ENCODE data around the gene CS.
"Not testable (repeated sequence)": the region's sequence is repeated elsewhere in the genome, so short reads cannot be mapped to it uniquely, and the experiment has no call there.

Gene CS

DNA sequence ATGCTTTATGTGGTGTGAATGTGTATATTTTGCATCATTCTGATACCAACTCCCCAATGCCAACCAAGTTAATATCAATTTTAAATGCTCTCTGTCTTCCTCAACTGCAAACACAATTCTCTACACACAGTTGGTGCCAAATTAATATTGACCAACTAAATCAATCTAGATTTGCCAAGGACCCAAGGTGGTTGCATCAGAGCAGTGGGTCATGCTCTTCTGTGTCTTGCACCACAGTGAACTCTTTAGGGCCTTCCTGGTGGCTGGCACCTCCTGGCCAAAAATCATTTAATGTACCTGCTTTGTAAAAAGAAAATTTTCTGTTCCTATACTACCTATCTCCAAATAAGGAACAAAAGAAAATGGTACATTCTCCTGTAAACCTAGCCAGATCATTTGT lies 19.3 kb downstream of the CS start:
- Histone ChIP-seq H3K4me3 (replicated peaks; ENCODE audit: insufficient read depth, low read length) (no peak overlapping the region), H3K27me3 (ENCODE audit: insufficient read depth, poor library complexity, severe bottlenecking) (no peaks in the 10 kb centered on the region), H3K27ac (replicated peaks) (no peak overlapping the region)
- no peak for TF ChIP-seq SPI1 (IDR thresholded peaks at IDR 0.05; ENCODE audit: borderline replicate concordance, low read depth)
- TF ChIP-seq, protein P1, sequence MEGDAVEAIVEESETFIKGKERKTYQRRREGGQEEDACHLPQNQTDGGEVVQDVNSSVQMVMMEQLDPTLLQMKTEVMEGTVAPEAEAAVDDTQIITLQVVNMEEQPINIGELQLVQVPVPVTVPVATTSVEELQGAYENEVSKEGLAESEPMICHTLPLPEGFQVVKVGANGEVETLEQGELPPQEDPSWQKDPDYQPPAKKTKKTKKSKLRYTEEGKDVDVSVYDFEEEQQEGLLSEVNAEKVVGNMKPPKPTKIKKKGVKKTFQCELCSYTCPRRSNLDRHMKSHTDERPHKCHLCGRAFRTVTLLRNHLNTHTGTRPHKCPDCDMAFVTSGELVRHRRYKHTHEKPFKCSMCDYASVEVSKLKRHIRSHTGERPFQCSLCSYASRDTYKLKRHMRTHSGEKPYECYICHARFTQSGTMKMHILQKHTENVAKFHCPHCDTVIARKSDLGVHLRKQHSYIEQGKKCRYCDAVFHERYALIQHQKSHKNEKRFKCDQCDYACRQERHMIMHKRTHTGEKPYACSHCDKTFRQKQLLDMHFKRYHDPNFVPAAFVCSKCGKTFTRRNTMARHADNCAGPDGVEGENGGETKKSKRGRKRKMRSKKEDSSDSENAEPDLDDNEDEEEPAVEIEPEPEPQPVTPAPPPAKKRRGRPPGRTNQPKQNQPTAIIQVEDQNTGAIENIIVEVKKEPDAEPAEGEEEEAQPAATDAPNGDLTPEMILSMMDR (IDR thresholded peaks at IDR 0.05; ENCODE audit: insufficient read depth, low read length): no peak
- no peak for DNase-seq (ENCODE audit: low read depth in 1 of 2, low spot score in 1 of 2)

DNA sequence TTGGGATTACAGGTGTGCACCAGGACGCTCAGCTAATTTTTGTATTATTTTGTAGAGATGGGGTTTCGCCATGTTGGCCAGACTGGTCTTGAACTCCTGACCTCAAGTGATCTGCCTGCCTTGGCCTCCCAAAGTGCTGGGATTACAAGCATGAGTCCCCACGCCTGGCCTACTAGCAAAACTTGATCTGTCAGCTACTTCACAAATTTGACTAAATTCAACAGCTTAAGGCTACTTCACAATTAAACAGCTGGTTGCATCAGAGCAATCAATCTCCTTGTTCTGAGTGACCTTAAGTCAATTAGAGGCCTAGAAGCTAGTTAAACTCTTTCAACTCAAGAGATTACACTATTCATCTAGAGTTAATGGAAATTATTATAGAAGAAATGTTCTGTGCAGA lies 21.2 kb downstream of the CS start:
- TF ChIP-seq, protein P1 (IDR thresholded peaks at IDR 0.05; ENCODE audit: insufficient read depth, low read length): no peak
- no peak for TF ChIP-seq POLR2AphosphoS5 (IDR thresholded peaks at IDR 0.05; ENCODE audit: low read depth)
- no peaks in the 10 kb centered on the region for H3K27me3 ChIP-seq (ENCODE audit: insufficient read depth, poor library complexity, severe bottlenecking)
- no peak for DNase-seq (ENCODE audit: low read depth in 1 of 2, low spot score in 1 of 2)

DNA sequence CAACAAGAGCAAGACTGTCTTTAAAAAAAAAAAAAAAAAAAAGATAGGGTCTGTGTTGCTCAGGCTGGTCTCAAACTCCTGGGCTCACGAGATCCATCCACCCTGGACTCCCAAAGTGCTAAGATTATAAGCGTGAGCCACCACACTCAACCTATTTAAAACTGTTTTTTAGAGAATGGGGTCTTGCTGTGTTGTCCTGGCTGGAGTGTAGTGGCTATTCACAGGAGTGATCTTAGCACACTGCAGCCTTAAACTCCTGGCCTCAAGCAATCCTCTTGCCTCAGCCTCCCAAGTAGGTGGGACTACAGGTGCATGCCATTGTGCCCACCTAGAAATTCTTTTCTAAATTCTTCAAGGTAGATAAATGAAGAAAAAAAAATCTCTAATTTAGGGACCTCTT lies 25.8 kb downstream of the CS start:
- Histone ChIP-seq H3K27ac (replicated peaks) (no peak overlapping the region), H3K4me3 (replicated peaks; ENCODE audit: insufficient read depth, low read length) (no peak overlapping the region), H3K27me3 (ENCODE audit: insufficient read depth, poor library complexity, severe bottlenecking) (no peaks in the 10 kb centered on the region)
- TF ChIP-seq, protein P2, sequence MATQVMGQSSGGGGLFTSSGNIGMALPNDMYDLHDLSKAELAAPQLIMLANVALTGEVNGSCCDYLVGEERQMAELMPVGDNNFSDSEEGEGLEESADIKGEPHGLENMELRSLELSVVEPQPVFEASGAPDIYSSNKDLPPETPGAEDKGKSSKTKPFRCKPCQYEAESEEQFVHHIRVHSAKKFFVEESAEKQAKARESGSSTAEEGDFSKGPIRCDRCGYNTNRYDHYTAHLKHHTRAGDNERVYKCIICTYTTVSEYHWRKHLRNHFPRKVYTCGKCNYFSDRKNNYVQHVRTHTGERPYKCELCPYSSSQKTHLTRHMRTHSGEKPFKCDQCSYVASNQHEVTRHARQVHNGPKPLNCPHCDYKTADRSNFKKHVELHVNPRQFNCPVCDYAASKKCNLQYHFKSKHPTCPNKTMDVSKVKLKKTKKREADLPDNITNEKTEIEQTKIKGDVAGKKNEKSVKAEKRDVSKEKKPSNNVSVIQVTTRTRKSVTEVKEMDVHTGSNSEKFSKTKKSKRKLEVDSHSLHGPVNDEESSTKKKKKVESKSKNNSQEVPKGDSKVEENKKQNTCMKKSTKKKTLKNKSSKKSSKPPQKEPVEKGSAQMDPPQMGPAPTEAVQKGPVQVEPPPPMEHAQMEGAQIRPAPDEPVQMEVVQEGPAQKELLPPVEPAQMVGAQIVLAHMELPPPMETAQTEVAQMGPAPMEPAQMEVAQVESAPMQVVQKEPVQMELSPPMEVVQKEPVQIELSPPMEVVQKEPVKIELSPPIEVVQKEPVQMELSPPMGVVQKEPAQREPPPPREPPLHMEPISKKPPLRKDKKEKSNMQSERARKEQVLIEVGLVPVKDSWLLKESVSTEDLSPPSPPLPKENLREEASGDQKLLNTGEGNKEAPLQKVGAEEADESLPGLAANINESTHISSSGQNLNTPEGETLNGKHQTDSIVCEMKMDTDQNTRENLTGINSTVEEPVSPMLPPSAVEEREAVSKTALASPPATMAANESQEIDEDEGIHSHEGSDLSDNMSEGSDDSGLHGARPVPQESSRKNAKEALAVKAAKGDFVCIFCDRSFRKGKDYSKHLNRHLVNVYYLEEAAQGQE (IDR thresholded peaks at IDR 0.05; ENCODE audit: insufficient replicate concordance, low read depth): no peak
- TF ChIP-seq POLR2AphosphoS5 (IDR thresholded peaks at IDR 0.05; ENCODE audit: low read depth) (no peak), GABPA (IDR thresholded peaks at IDR 0.05; ENCODE audit: low read depth) (no peak), SPI1 (IDR thresholded peaks at IDR 0.05; ENCODE audit: borderline replicate concordance, low read depth) (no peak)
- TF ChIP-seq, protein P1 (IDR thresholded peaks at IDR 0.05; ENCODE audit: insufficient read depth, low read length): no peak
- DNase-seq (ENCODE audit: low read depth in 1 of 2, low spot score in 1 of 2): no peak

More for the DNA sequence above, 21.2 kb downstream of the CS start:
- H3K4me3 ChIP-seq (replicated peaks; ENCODE audit: insufficient read depth, low read length): no peak overlapping the region
- H3K27ac ChIP-seq (replicated peaks): no peak overlapping the region

DNA sequence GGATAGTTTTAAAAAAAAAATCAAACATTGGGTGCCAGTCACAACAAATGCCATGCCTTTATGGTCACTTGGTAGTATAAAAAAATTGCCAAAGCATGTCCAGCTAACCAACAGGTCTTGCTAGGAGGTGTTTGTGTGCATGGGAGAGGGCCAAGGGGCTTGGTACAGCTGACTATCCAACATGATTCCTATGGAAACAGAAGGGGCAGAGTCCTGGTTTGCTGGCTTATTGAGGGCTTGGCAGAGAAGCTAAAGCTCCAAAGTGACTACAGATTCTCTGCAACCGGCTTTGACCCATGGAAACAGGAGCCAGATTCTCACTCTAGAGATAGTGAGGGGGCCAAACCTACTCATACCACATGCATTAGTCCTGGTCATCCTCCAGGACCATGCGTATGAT lies 27.7 kb downstream of the CS start:
- not testable (repeated sequence) for H3K27ac ChIP-seq (replicated peaks); H3K27me3 ChIP-seq (ENCODE audit: insufficient read depth, poor library complexity, severe bottlenecking); H3K4me3 ChIP-seq (replicated peaks; ENCODE audit: insufficient read depth, low read length); DNase-seq (ENCODE audit: low read depth in 1 of 2, low spot score in 1 of 2)

DNA sequence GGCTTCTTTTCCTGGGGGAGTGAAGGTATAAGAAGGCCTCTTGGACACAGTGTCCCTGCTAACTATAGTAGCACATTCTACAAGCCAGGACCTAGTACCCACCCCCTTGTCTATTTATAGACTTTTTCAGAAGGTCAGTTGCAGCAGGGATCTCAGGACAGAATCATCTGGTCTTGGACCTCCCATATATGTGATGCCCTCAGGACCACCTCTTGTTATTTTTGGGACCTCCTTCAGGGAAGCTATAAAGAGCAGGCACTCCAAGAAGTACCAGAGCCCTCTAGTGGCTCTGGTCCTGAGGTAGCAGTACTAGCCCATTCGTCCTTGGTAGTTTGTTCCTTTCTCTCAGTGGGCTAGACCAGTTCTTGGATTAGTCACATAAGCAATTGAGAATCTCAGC lies 29.1 kb downstream of the CS start:
- Histone ChIP-seq H3K27ac (replicated peaks) (no peak overlapping the region), H3K4me3 (replicated peaks; ENCODE audit: insufficient read depth, low read length) (no peak overlapping the region), H3K27me3 (ENCODE audit: insufficient read depth, poor library complexity, severe bottlenecking) (no peaks in the 10 kb centered on the region)
- no peak for TF ChIP-seq SPI1 (IDR thresholded peaks at IDR 0.05; ENCODE audit: borderline replicate concordance, low read depth)
- TF ChIP-seq, protein P1 (IDR thresholded peaks at IDR 0.05; ENCODE audit: insufficient read depth, low read length): peak; percentile 33
- DNase-seq (ENCODE audit: low read depth in 1 of 2, low spot score in 1 of 2): no peak
